ENCODE data around the gene PCDHA4. TPM values are rescaled to one million over a fixed set of nuclear protein-coding genes. Genes with fewer than 3 reads are reported as not detected.
"Not testable (repeated sequence)": the region's sequence is repeated elsewhere in the genome, so short reads cannot be mapped to it uniquely, and the experiment has no call there.

PCDHA4 gene
- total and polyA plus RNA-seq, 3 donors from 2014 or later = 1.3 to 4.5 (median 3.4) TPM

GRCh38 chr5:140823475-140823874 lies 16.6 kb downstream of the PCDHA4 start:
- H3K9me3 ChIP-seq = no peaks in the 10 kb centered on the region
- H3K27me3 ChIP-seq = no peaks in the 10 kb centered on the region
- H3K4me3 ChIP-seq = no peak overlapping the region
- 30 to 40% methylated on average over 2 to 33 of the region's 38 CpGs for WGBS, 2 donors
- no peaks in the 10 kb centered on the region for H3K36me3 ChIP-seq (ENCODE audit: low read depth, missing control alignments)
- intact Hi-C loops (cut with DNase I; ENCODE audit: low total_unique reads) = no loop called here
- no peaks in the 10 kb centered on the region for H3K4me1 ChIP-seq
- DNase-seq = no peak
- TF ChIP-seq CTCF (IDR thresholded peaks at IDR 0.05) (no peak), POLR2A (IDR thresholded peaks at IDR 0.05) (no peak)
- no peak overlapping the region for H3K27ac ChIP-seq

- H3K9me3 ChIP-seq = no peaks in the 10 kb centered on the region
- intact Hi-C loops (cut with DNase I; ENCODE audit: low total_unique reads) = no loop called here
- H3K27me3 ChIP-seq = no peaks in the 10 kb centered on the region
- H3K4me3 ChIP-seq = peak within 1 kb of the TSS; percentile 6 to 33
- DNase-seq = no peak
- TF ChIP-seq CTCF (IDR thresholded peaks at IDR 0.05) = peak in 2 of 3 experiments; percentile 5 to 13
- no peak for TF ChIP-seq POLR2A (IDR thresholded peaks at IDR 0.05)
- H3K4me1 ChIP-seq = no peaks in the 10 kb centered on the region
- H3K27ac ChIP-seq = no peak within 1 kb of the TSS
- 12 to 18% methylated on average over 19 to 27 of the region's 27 CpGs for WGBS, 2 donors
- no peaks in the 10 kb centered on the region for H3K36me3 ChIP-seq (ENCODE audit: low read depth, missing control alignments)
These were observed 21.0 kb downstream of the PCDHA4 start, which contains the start of gene PCDHA6 for GRCh38 chr5:140827704-140828361. PCDHA6 (plus strand) TSS chr5:140827960; CDS start chr5:140828092, 132 bp downstream.

- WGBS, 2 donors = 9 to 11% methylated on average over 17 to 18 of the region's 18 CpGs
- Histone ChIP-seq H3K36me3 (ENCODE audit: low read depth, missing control alignments) (no peaks in the 10 kb centered on the region), H3K4me1 (no peaks in the 10 kb centered on the region), H3K4me3 (peak overlapping the region in 1 of 2 donors; percentile 33), H3K27ac (no peak overlapping the region), H3K27me3 (no peaks in the 10 kb centered on the region), H3K9me3 (no peaks in the 10 kb centered on the region)
- intact Hi-C loops (cut with DNase I; ENCODE audit: low total_unique reads) = no loop called here
- DNase-seq = no peak
- no peak for TF ChIP-seq CTCF (IDR thresholded peaks at IDR 0.05)
- no peak for TF ChIP-seq POLR2A (IDR thresholded peaks at IDR 0.05)
These were observed 21.5 kb downstream of the PCDHA4 start for GRCh38 chr5:140828362-140828737.

- H3K4me1 ChIP-seq; DNase-seq; H3K27ac ChIP-seq; H3K36me3 ChIP-seq (ENCODE audit: low read depth, missing control alignments); H3K9me3 ChIP-seq; H3K27me3 ChIP-seq; H3K4me3 ChIP-seq; intact Hi-C loops (cut with DNase I; ENCODE audit: low total_unique reads): not testable (repeated sequence)
- 24 to 33% methylated on average over 23 to 98 of the region's 106 CpGs for WGBS, 2 donors
These were observed 22.9 kb downstream of the PCDHA4 start for GRCh38 chr5:140829511-140830501.

GRCh38 chr5:140833993-140834392 lies 27.1 kb downstream of the PCDHA4 start, which contains the start of gene PCDHA7:
PCDHA7 (plus strand) TSS chr5:140834269; CDS start chr5:140834384, 115 bp downstream.
- Histone ChIP-seq H3K4me3 (no peak within 1 kb of the TSS), H3K27me3 (no peaks in the 10 kb centered on the region), H3K36me3 (ENCODE audit: low read depth, missing control alignments) (no peaks in the 10 kb centered on the region), H3K4me1 (no peaks in the 10 kb centered on the region), H3K9me3 (no peaks in the 10 kb centered on the region), H3K27ac (no peak within 1 kb of the TSS)
- WGBS, 2 donors = 2 to 9% methylated on average over 8 of the region's 8 CpGs
- no peak for TF ChIP-seq POLR2A (IDR thresholded peaks at IDR 0.05)
- peak in 1 of 3 experiments; percentile 5 for TF ChIP-seq CTCF (IDR thresholded peaks at IDR 0.05)
- DNase-seq = no peak
- intact Hi-C loops (cut with DNase I; ENCODE audit: low total_unique reads) = no loop called here

- DNase-seq; intact Hi-C loops (cut with DNase I; ENCODE audit: low total_unique reads); H3K9me3 ChIP-seq; H3K4me1 ChIP-seq; H3K27me3 ChIP-seq; H3K36me3 ChIP-seq (ENCODE audit: low read depth, missing control alignments); H3K4me3 ChIP-seq; H3K27ac ChIP-seq: not testable (repeated sequence)
- 10 to 18% methylated on average over 26 of the region's 38 CpGs for WGBS, 2 donors
These were observed 27.7 kb downstream of the PCDHA4 start for GRCh38 chr5:140834439-140835008.

Measured in testis (tissue), 3 donors.